Measurements from ENCODE around the gene TTC31.

- TF ChIP-seq CTCF (IDR thresholded peaks at IDR 0.05): no peak
- no peak for TF ChIP-seq EZH2 (IDR thresholded peaks at IDR 0.05; ENCODE audit: borderline replicate concordance, insufficient read depth, low read depth, low read length, poor library complexity, severe bottlenecking)
Observed at GRCh38 chr2:74474481-74474880, 8.4 kb upstream of the TTC31 start.
